SK-N-MC (cell line): ENCODE data around the gene HS6ST1.

ENCODE experiments used
- DNase-seq: peaks from one replicate; pipeline ENCODE4 v3.0.0-alpha.2; 2011; ENCODE audit warnings: low read depth, low spot score
- H3K27ac ChIP-seq: fragments of 200-600 bp; sonication (generic); 2 replicates; pipeline ENCODE4 v1.5.1; 2016; ENCODE audit warnings: mixed run types
- H3K36me3 ChIP-seq: fragments of 200-600 bp; sonication (generic); 2 replicates; pipeline ENCODE4 v1.6.1; 2017; ENCODE audit warnings: antibody characterized with exemption, low read length, mixed read lengths; ENCODE audit not compliant: insufficient read depth
- H3K4me3 ChIP-seq: fragments of 200-600 bp; sonication (generic); 2 replicates; pipeline ENCODE4 v1.5.1; 2016
- H3K9ac ChIP-seq: fragments of 200-600 bp; sonication (generic); 2 replicates; pipeline ENCODE4 v1.8.0; 2017; ENCODE audit warnings: mixed run types, mixed read lengths; ENCODE audit not compliant: insufficient read length
- H3K9me3 ChIP-seq: fragments of 200-600 bp; sonication (generic); 2 replicates; pipeline ENCODE4 v1.6.1; 2017; ENCODE audit warnings: low read depth, mild to moderate bottlenecking, antibody characterized with exemption, low read length, moderate library complexity, mixed read lengths
- EZH2 ChIP-seq: fragments of 200-600 bp; sonication (generic); IDR thresholded peaks from one replicate; pipeline ENCODE4 v1.6.1; 2017; ENCODE audit warnings: antibody characterized with exemption
- FOXP2 ChIP-seq: optimal IDR thresholded peaks from 2 replicates; pipeline ENCODE3; 2011; ENCODE audit warnings: mild to moderate bottlenecking, moderate library complexity; ENCODE audit not compliant: insufficient read depth; ENCODE audit errors: extremely low read length, control extremely low read depth
- POLR2AphosphoS5 ChIP-seq: IDR thresholded peaks from 2 replicates; pipeline ENCODE4 v1.6.1; 2012; ENCODE audit warnings: mild to moderate bottlenecking, low read depth, low read length, borderline replicate concordance

Gene HS6ST1

GRCh38 chr2:128315829-128316776 is 2.6 kb downstream of the HS6ST1 start:
- TF ChIP-seq POLR2AphosphoS5 (no peak), FOXP2 (no peak)
- peaks cover 23% of the 10 kb centered on the region; the same call in 1 of the 2 replicates for H3K36me3 ChIP-seq
- no peak for DNase-seq
- H3K4me3 ChIP-seq = peak overlapping the region; percentile 93
- H3K27ac ChIP-seq = no peak overlapping the region
- H3K9me3 ChIP-seq = no peaks in the 10 kb centered on the region
- peak overlapping the region; percentile 84 for H3K9ac ChIP-seq

GRCh38 chr2:128315122-128315828 is 3.4 kb downstream of the HS6ST1 start:
- H3K4me3 ChIP-seq = peak overlapping the region; percentile 93
- peak overlapping the region; percentile 26 for H3K9ac ChIP-seq
- no peak for TF ChIP-seq POLR2AphosphoS5
- TF ChIP-seq FOXP2 = no peak
- no peak for TF ChIP-seq EZH2
- H3K9me3 ChIP-seq = no peaks in the 10 kb centered on the region
- no peak for DNase-seq
- H3K36me3 ChIP-seq = peaks cover 26% of the 10 kb centered on the region; the same call in 1 of the 2 replicates
- H3K27ac ChIP-seq = no peak overlapping the region

- Histone ChIP-seq H3K4me3 (peak overlapping the region; percentile 93; the same call in 1 of the 2 replicates), H3K9me3 (no peaks in the 10 kb centered on the region), H3K9ac (no peak overlapping the region), H3K27ac (no peak overlapping the region), H3K36me3 (peaks cover 30% of the 10 kb centered on the region; the same call in 1 of the 2 replicates)
- no peak for DNase-seq
- TF ChIP-seq POLR2AphosphoS5 (no peak), FOXP2 (no peak)
Observed at GRCh38 chr2:128314348-128315121, 4.1 kb downstream of the HS6ST1 start.

- H3K9me3 ChIP-seq = no peaks in the 10 kb centered on the region
- no peak for TF ChIP-seq EZH2
- TF ChIP-seq POLR2AphosphoS5 = no peak
- TF ChIP-seq FOXP2 = no peak
- H3K27ac ChIP-seq = no peak overlapping the region
- peaks cover 31% of the 10 kb centered on the region; the same call in 1 of the 2 replicates for H3K36me3 ChIP-seq
- no peak for DNase-seq
- no peak overlapping the region for H3K4me3 ChIP-seq
- no peak overlapping the region for H3K9ac ChIP-seq
Observed at GRCh38 chr2:128313931-128314347, 4.7 kb downstream of the HS6ST1 start.

GRCh38 chr2:128313091-128313836 is 5.4 kb downstream of the HS6ST1 start:
- H3K36me3 ChIP-seq = peaks cover 37% of the 10 kb centered on the region; the same call in 1 of the 2 replicates
- no peak overlapping the region for H3K9ac ChIP-seq
- H3K27ac ChIP-seq = no peak overlapping the region
- TF ChIP-seq FOXP2 (no peak), POLR2AphosphoS5 (no peak), EZH2 (no peak)
- no peaks in the 10 kb centered on the region for H3K9me3 ChIP-seq
- DNase-seq = no peak
- no peak overlapping the region for H3K4me3 ChIP-seq

- no peak for TF ChIP-seq EZH2
- TF ChIP-seq FOXP2 = no peak
- TF ChIP-seq POLR2AphosphoS5 = no peak
- H3K27ac ChIP-seq = no peak overlapping the region
- no peak overlapping the region for H3K9ac ChIP-seq
- no peaks in the 10 kb centered on the region for H3K9me3 ChIP-seq
- H3K36me3 ChIP-seq = peaks cover 38% of the 10 kb centered on the region; the same call in 1 of the 2 replicates
- H3K4me3 ChIP-seq = no peak overlapping the region
- DNase-seq = no peak
Observed at GRCh38 chr2:128312411-128312810, 6.3 kb downstream of the HS6ST1 start.

GRCh38 chr2:128311755-128312341 is 6.8 kb downstream of the HS6ST1 start:
- TF ChIP-seq FOXP2 = no peak
- TF ChIP-seq EZH2 = no peak
- no peak for TF ChIP-seq POLR2AphosphoS5
- H3K9me3 ChIP-seq = no peaks in the 10 kb centered on the region
- H3K27ac ChIP-seq = no peak overlapping the region
- no peak for DNase-seq
- H3K4me3 ChIP-seq = no peak overlapping the region
- no peak overlapping the region for H3K9ac ChIP-seq
- peaks cover 42% of the 10 kb centered on the region; the same call in 1 of the 2 replicates for H3K36me3 ChIP-seq
